Heart left ventricle (tissue), 13 donors: ENCODE results near the gene ZNF124.

ENCODE experiments used
- CTCF ChIP-seq, 12 donors: fragments of 200-600 bp; sonication (generic) in 4 of 12; IDR thresholded peaks; one replicate each; pipeline versions ENCODE4 v1.5.0 to v1.8.0; 2018 to 2022; ENCODE audit warnings: antibody characterized with exemption in 12 of 12, mild to moderate bottlenecking in 5 of 12
- POLR2A ChIP-seq, 2 donors: fragments of 450-650 bp; IDR thresholded peaks; one replicate each; pipeline ENCODE4 v1.6.1; 2017; ENCODE audit warnings: antibody characterized with exemption in 2 of 2, mild to moderate bottlenecking in 2 of 2, moderate library complexity in 2 of 2
- donor health status: ischemic (EF 13 %, LVEDD 7.1; RV severe dilation, severe dysfunction).
- donor health status: DM: no; HTN: yes; CAD: no.
- donor health status: DM: no; HTN: no; CAD: no.
- donor health status: ischemic (EF 25% LVEDD 6.9; RV normal size, moderate dysfunction).
- donor health status: ischemic (EF 25% LVEDD 5.7; RV mildly dilated, moderate dysfunction).
- donor health status: ischemic (EF 35%, LVEDD 5.7; RV mildly dilated, moderate dysfunction).
- donor health status: nonischemic (EF 11% LVEDD 7.7; RV severe dilation, severe dysfunction).
- donor health status: DM: yes; HTN: yes; CAD: no.
- donor health status: PGD.
- donor health status: ischemic (EF 29% LVEDD 5.4; RV normal size, mild dysfunction).
- donor health status: nonischemic (EF 23%, LVEDD 6.1; RV moderate dilation, normal function).

GRCh38 chr1:247173431-247173830, 1.6 kb upstream of the ZNF124 start:
- TF ChIP-seq CTCF (IDR thresholded peaks at IDR 0.05) (no peak), POLR2A (IDR thresholded peaks at IDR 0.05) (no peak)
